ENCODE measurements around the gene PHIP.

PHIP gene

DNA sequence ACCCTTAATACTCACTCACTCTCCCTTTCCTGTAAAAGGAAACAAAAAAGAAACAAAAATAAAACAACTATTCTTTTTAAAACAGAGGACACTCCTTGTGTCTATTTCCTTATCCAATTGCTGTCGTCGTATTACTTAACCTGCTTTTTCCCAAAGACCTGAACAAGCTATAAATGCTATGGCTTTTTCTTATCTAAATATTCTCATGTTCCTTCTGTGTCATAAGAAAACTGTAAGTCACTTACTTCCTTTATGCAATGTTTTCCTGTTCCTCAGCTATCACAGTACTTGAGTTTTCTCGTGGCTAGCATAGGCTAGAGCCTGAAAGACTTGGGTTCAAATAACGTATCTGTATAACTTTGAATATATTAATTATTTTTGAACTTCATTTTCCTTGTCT is 111.5 kb downstream of the PHIP start:
- H3K4me3 ChIP-seq (IDR thresholded peaks at IDR 0.05; ENCODE audit: insufficient read depth, low read depth, low read length), result no peak overlapping the region
- no peak overlapping the region for H3K27ac ChIP-seq
- no peak overlapping the region for H3K9ac ChIP-seq
- no peak overlapping the region for H3K4me2 ChIP-seq
- no peak overlapping the region for H2AFZ ChIP-seq (ENCODE audit: low read depth)
- no peaks in the 10 kb centered on the region for H4K20me1 ChIP-seq (ENCODE audit: insufficient read depth)
- no peaks in the 10 kb centered on the region for H3K79me2 ChIP-seq (ENCODE audit: insufficient read depth, low read depth)
- TF ChIP-seq CTCF (conservative IDR thresholded peaks at IDR 0.05; ENCODE audit: low read depth, low read length), result no peak
- H3K27me3 ChIP-seq (ENCODE audit: insufficient read depth, low read depth), result no peaks in the 10 kb centered on the region
- H3K4me1 ChIP-seq (ENCODE audit: low read depth, poor library complexity, severe bottlenecking), result no peaks in the 10 kb centered on the region
- no peaks in the 10 kb centered on the region for H3K36me3 ChIP-seq (ENCODE audit: insufficient read depth)

- no peak for TF ChIP-seq CTCF (conservative IDR thresholded peaks at IDR 0.05; ENCODE audit: low read depth, low read length)
- Histone ChIP-seq H3K27me3 (ENCODE audit: insufficient read depth, low read depth) (no peaks in the 10 kb centered on the region), H3K9ac (no peak overlapping the region), H3K4me1 (ENCODE audit: low read depth, poor library complexity, severe bottlenecking) (no peaks in the 10 kb centered on the region), H3K36me3 (ENCODE audit: insufficient read depth) (no peaks in the 10 kb centered on the region), H3K4me3 (IDR thresholded peaks at IDR 0.05; ENCODE audit: insufficient read depth, low read depth, low read length) (no peak overlapping the region), H3K4me2 (no peak overlapping the region), H3K27ac (no peak overlapping the region), H4K20me1 (ENCODE audit: insufficient read depth) (no peaks in the 10 kb centered on the region), H2AFZ (ENCODE audit: low read depth) (no peak overlapping the region), H3K79me2 (ENCODE audit: insufficient read depth, low read depth) (no peaks in the 10 kb centered on the region)
These were observed 115.6 kb downstream of the PHIP start for GRCh38 chr6:78962448-78962847.

GRCh38 chr6:78954740-78955139 is 123.3 kb downstream of the PHIP start:
- Histone ChIP-seq H3K4me2 (no peak overlapping the region), H3K36me3 (ENCODE audit: insufficient read depth) (no peaks in the 10 kb centered on the region), H3K27me3 (ENCODE audit: insufficient read depth, low read depth) (no peaks in the 10 kb centered on the region), H3K27ac (no peak overlapping the region), H2AFZ (ENCODE audit: low read depth) (no peak overlapping the region), H3K79me2 (ENCODE audit: insufficient read depth, low read depth) (no peaks in the 10 kb centered on the region), H4K20me1 (ENCODE audit: insufficient read depth) (no peaks in the 10 kb centered on the region), H3K4me3 (IDR thresholded peaks at IDR 0.05; ENCODE audit: insufficient read depth, low read depth, low read length) (no peak overlapping the region), H3K4me1 (ENCODE audit: low read depth, poor library complexity, severe bottlenecking) (no peaks in the 10 kb centered on the region), H3K9ac (no peak overlapping the region)
- no peak for TF ChIP-seq CTCF (conservative IDR thresholded peaks at IDR 0.05; ENCODE audit: low read depth, low read length)

- Histone ChIP-seq H3K4me2 (no peak overlapping the region), H3K27me3 (ENCODE audit: insufficient read depth, low read depth) (no peaks in the 10 kb centered on the region), H3K36me3 (ENCODE audit: insufficient read depth) (peaks cover under 1% of the 10 kb centered on the region; the same call in 1 of the 2 replicates), H4K20me1 (ENCODE audit: insufficient read depth) (no peaks in the 10 kb centered on the region), H2AFZ (ENCODE audit: low read depth) (no peak overlapping the region), H3K27ac (no peak overlapping the region), H3K4me3 (IDR thresholded peaks at IDR 0.05; ENCODE audit: insufficient read depth, low read depth, low read length) (no peak overlapping the region), H3K9ac (no peak overlapping the region), H3K79me2 (ENCODE audit: insufficient read depth, low read depth) (no peaks in the 10 kb centered on the region), H3K4me1 (ENCODE audit: low read depth, poor library complexity, severe bottlenecking) (no peaks in the 10 kb centered on the region)
- no peak for TF ChIP-seq CTCF (conservative IDR thresholded peaks at IDR 0.05; ENCODE audit: low read depth, low read length)
These were observed 124.3 kb downstream of the PHIP start for GRCh38 chr6:78953798-78954197.

Measured in KMS-11 (cell line).